Aorta (tissue), 5 donors: ENCODE measurements around the gene FHIT. TPM values are rescaled to one million over a fixed set of nuclear protein-coding genes. Genes with fewer than 3 reads are reported as not detected.

Experiments
- ATAC-seq: fragments of 200-7000 bp; cut with Tn5 transposase; one replicate; pipeline ENCODE4 v1.9.1; 2022; ENCODE audit warnings: moderate library complexity; ENCODE audit not compliant: low FRiP score
- DNase-seq, 2 donors: peaks; one replicate each; pipeline ENCODE4 v3.0.0-alpha.2; 2020
- H3K27ac ChIP-seq, 2 donors: one replicate each; pipeline ENCODE4 v1.5.1; 2013; ENCODE audit warnings: low read length in 2 of 2, mild to moderate bottlenecking in 2 of 2, moderate library complexity in 2 of 2, control low read depth in 1 of 2, inconsistent platforms in 1 of 2, low read depth in 1 of 2
- H3K27me3 ChIP-seq, 2 donors: one replicate each; pipeline ENCODE4 v1.6.1; 2013; ENCODE audit warnings: control low read depth in 1 of 2, low read length in 1 of 2, mild to moderate bottlenecking in 1 of 2, moderate library complexity in 1 of 2; ENCODE audit not compliant: insufficient read depth in 2 of 2, control insufficient read depth in 1 of 2
- H3K36me3 ChIP-seq, 2 donors: one replicate each; pipeline ENCODE4 v1.6.1; 2013; ENCODE audit warnings: control low read depth in 1 of 2, low read length in 1 of 2, mild to moderate bottlenecking in 1 of 2; ENCODE audit not compliant: insufficient read depth in 2 of 2, control insufficient read depth in 1 of 2
- H3K4me1 ChIP-seq, 2 donors: one replicate each; pipeline ENCODE4 v1.6.1; 2013; ENCODE audit warnings: low read length in 2 of 2, control low read depth in 1 of 2, mild to moderate bottlenecking in 1 of 2, moderate library complexity in 1 of 2; ENCODE audit not compliant: insufficient read depth in 2 of 2, control insufficient read depth in 1 of 2
- H3K4me3 ChIP-seq, 2 donors: one replicate each; pipeline ENCODE4 v1.5.1; 2013; ENCODE audit warnings: low read length in 2 of 2, control low read depth in 1 of 2, mild to moderate bottlenecking in 1 of 2
- H3K9me3 ChIP-seq: one replicate; pipeline ENCODE4 v1.6.1; 2013; ENCODE audit warnings: mild to moderate bottlenecking, low read length; ENCODE audit not compliant: control insufficient read depth
- WGBS, 2 donors: extraction: QIAGEN DNeasy Blood & Tissue Kit; methylation state at CpG; one replicate each; pipeline ENCODE4 v1.1.7; 2013; 5-methylcytosine and 5-hydroxymethylcytosine counted together
- intact Hi-C, 2 donors: fragments of 100-400 bp; cut with DNase I; formaldehyde crosslinking; loops; one replicate each; pipeline versions ENCODE4 v1.14.2 to v1.15.0; 2022
- polyA plus RNA-seq, 2 donors: library from polyadenylated mRNA; stranded (reverse); fragments of 200-250 nt; gene quantifications; one replicate each; pipeline ENCODE4 v1.2.3, GENCODE V29; 2013
- total RNA-seq, 2 donors: library from RNA; stranded (reverse); fragmentation: NEBNext Ultra II Directional; extraction: Animal tissue kit (Norgen Biotek cat#: 25700); gene quantifications; one replicate each; pipeline ENCODE4 v1.2.1, GENCODE V29; 2021
- donor health status: healthy with polysubstance abuse.
- donor health status: Bipolar disorder and iron deficiency.
- donor health status: DM: no; HTN: no; CAD: no.
- donor health status: DM: no; HTN: no; CAD: no.
- donor health status: DM: yes; HTN: yes; CAD: no.

Gene FHIT
- total and polyA plus RNA-seq, 4 donors: 1.1 to 9.2 (median 3.0) TPM

- 75 to 80% methylated on average over 7 of the region's 7 CpGs for WGBS, 2 donors
- Histone ChIP-seq H3K4me3 (no peak overlapping the region), H3K36me3 (no peaks in the 10 kb centered on the region), H3K27me3 (no peaks in the 10 kb centered on the region), H3K27ac (no peak overlapping the region), H3K4me1 (no peaks in the 10 kb centered on the region), H3K9me3 (no peaks in the 10 kb centered on the region)
- no peak for ATAC-seq
- DNase-seq: no peak
- intact Hi-C loops: loop anchor here (1.0 to 5.0 kb wide), 2 partner anchors 280 to 282 kb away; no protein-coding TSS in a partner anchor
Measured at GRCh38 chr3:59856934-59857460, 1394.3 kb downstream of the FHIT start.

GRCh38 chr3:59854061-59854709, 1397.1 kb downstream of the FHIT start:
- DNase-seq (no peak), ATAC-seq (no peak)
- H3K9me3 ChIP-seq: no peaks in the 10 kb centered on the region
- H3K36me3 ChIP-seq: no peaks in the 10 kb centered on the region
- no peaks in the 10 kb centered on the region for H3K27me3 ChIP-seq
- intact Hi-C loops: loop anchor here in 1 of 2 donors (5.0 kb wide), 1 partner anchor 77 kb away; no protein-coding TSS in a partner anchor
- H3K27ac ChIP-seq: no peak overlapping the region
- H3K4me1 ChIP-seq: no peaks in the 10 kb centered on the region
- H3K4me3 ChIP-seq: no peak overlapping the region
- WGBS, 2 donors: 54 to 68% methylated on average over 12 of the region's 12 CpGs

GRCh38 chr3:59850417-59850816, 1400.8 kb downstream of the FHIT start:
- WGBS, 2 donors: 86 to 95% methylated on average over 2 of the region's 2 CpGs

GRCh38 chr3:59845386-59845785, 1405.9 kb downstream of the FHIT start:
- no peak for ATAC-seq

More at GRCh38 chr3:59850417-59850816, 1400.8 kb downstream of the FHIT start:
- Histone ChIP-seq H3K27me3 (no peaks in the 10 kb centered on the region), H3K4me3 (no peak overlapping the region), H3K4me1 (no peaks in the 10 kb centered on the region), H3K27ac (no peak overlapping the region), H3K9me3 (no peaks in the 10 kb centered on the region), H3K36me3 (no peaks in the 10 kb centered on the region)
- DNase-seq (no peak), ATAC-seq (no peak)
- intact Hi-C loops: loop anchor here in 1 of 2 donors (5.0 kb wide), 1 partner anchor 73 kb away; no protein-coding TSS in a partner anchor

GRCh38 chr3:59843821-59844220, 1407.4 kb downstream of the FHIT start:
- WGBS, 2 donors: 67 to 77% methylated on average over 1 of the region's 1 CpG
- no peak overlapping the region for H3K4me3 ChIP-seq
- no peaks in the 10 kb centered on the region for H3K4me1 ChIP-seq
- no peak overlapping the region for H3K27ac ChIP-seq
- H3K9me3 ChIP-seq: no peaks in the 10 kb centered on the region
- H3K27me3 ChIP-seq: no peaks in the 10 kb centered on the region
- H3K36me3 ChIP-seq: no peaks in the 10 kb centered on the region
- intact Hi-C loops: no loop called here
- DNase-seq: no peak
- no peak for ATAC-seq

More at GRCh38 chr3:59845386-59845785, 1405.9 kb downstream of the FHIT start:
- Histone ChIP-seq H3K9me3 (no peaks in the 10 kb centered on the region), H3K4me3 (no peak overlapping the region), H3K36me3 (no peaks in the 10 kb centered on the region), H3K4me1 (no peaks in the 10 kb centered on the region), H3K27ac (no peak overlapping the region), H3K27me3 (no peaks in the 10 kb centered on the region)
- 77 to 84% methylated on average over 1 of the region's 1 CpG for WGBS, 2 donors
- intact Hi-C loops: no loop called here
- DNase-seq: no peak

- Histone ChIP-seq H3K4me3 (no peak overlapping the region), H3K36me3 (no peaks in the 10 kb centered on the region), H3K9me3 (no peaks in the 10 kb centered on the region), H3K4me1 (no peaks in the 10 kb centered on the region), H3K27ac (no peak overlapping the region), H3K27me3 (no peaks in the 10 kb centered on the region)
- DNase-seq (no peak), ATAC-seq (no peak)
- 23 to 33% methylated on average over 1 of the region's 1 CpG for WGBS, 2 donors
- intact Hi-C loops: no loop called here
Measured at GRCh38 chr3:59839810-59840515, 1411.3 kb downstream of the FHIT start.

GRCh38 chr3:59839283-59839682, 1412.0 kb downstream of the FHIT start:
- H3K27me3 ChIP-seq: no peaks in the 10 kb centered on the region
- H3K36me3 ChIP-seq: no peaks in the 10 kb centered on the region
- 95 to 96% methylated on average over 3 of the region's 3 CpGs for WGBS, 2 donors
- H3K9me3 ChIP-seq: no peaks in the 10 kb centered on the region
- no peaks in the 10 kb centered on the region for H3K4me1 ChIP-seq
- DNase-seq (no peak), ATAC-seq (no peak)
- intact Hi-C loops: no loop called here
- H3K4me3 ChIP-seq: no peak overlapping the region
- H3K27ac ChIP-seq: no peak overlapping the region

- WGBS, 2 donors: 88 to 92% methylated on average over 3 of the region's 3 CpGs
- Histone ChIP-seq H3K4me1 (no peaks in the 10 kb centered on the region), H3K27me3 (no peaks in the 10 kb centered on the region), H3K4me3 (no peak overlapping the region), H3K36me3 (no peaks in the 10 kb centered on the region), H3K9me3 (no peaks in the 10 kb centered on the region), H3K27ac (no peak overlapping the region)
- ATAC-seq (no peak), DNase-seq (no peak)
- intact Hi-C loops: no loop called here
Measured at GRCh38 chr3:59836531-59836930, 1414.7 kb downstream of the FHIT start.
